Caco-2 (cell line): ENCODE data around the gene MYRF. TPM values are rescaled to one million over a fixed set of nuclear protein-coding genes. Genes with fewer than 3 reads are reported as not detected.

Source experiments
- BruUV-seq: library from RNA; stranded (reverse); fragments of 400-500 nt; replicated peaks from 2 replicates; lab custom pipeline; 2021; lab: Mats Ljungman, UMichigan
- CTCF ChIA-PET: fragments of 300-600 bp; sonication (Branson Sonifier 250); formaldehyde crosslinking; loops from one replicate; lab custom pipeline; 2022; ENCODE audit warnings: antibody characterized with exemption; lab: Charles Lee
- POLR2A ChIA-PET: fragments of 300-600 bp; sonication (Branson Sonifier 250); formaldehyde crosslinking; loops from one replicate; lab custom pipeline; 2022; ENCODE audit warnings: antibody characterized with exemption; lab: Charles Lee
- DNase-seq, 2 experiments: peaks; one replicate each; pipeline versions ENCODE4 v3.0.0 to v3.0.0-alpha.2; 2020 to 2022
- H3K27me3 ChIP-seq: replicated peaks from 2 replicates; pipeline ENCODE4 v1.6.0; 2011; ENCODE audit warnings: low read length; ENCODE audit not compliant: control insufficient read depth, insufficient read depth
- H3K36me3 ChIP-seq: 2 replicates; pipeline ENCODE4 v1.5.1; 2011; ENCODE audit warnings: low read length; ENCODE audit not compliant: control insufficient read depth, insufficient read depth
- H3K4me1 ChIP-seq: fragments of 250-450 bp; sonication (Bioruptor Pico); 2 replicates; pipeline ENCODE4 v1.5.1; 2020; ENCODE audit warnings: mild to moderate bottlenecking
- H3K4me3 ChIP-seq: 2 replicates; pipeline ENCODE4 v1.5.1; 2011; ENCODE audit warnings: low read depth, mild to moderate bottlenecking, control low read depth, low read length
- H3K9me3 ChIP-seq: fragments of 250-450 bp; sonication (Bioruptor Pico); 2 replicates; pipeline ENCODE4 v1.5.1; 2020; ENCODE audit warnings: mild to moderate bottlenecking, moderate library complexity
- H3K27ac Mint-ChIP-seq: one replicate; pipeline ENCODE4 v1.8.0; 2022; ENCODE audit warnings: mixed read lengths; ENCODE audit not compliant: unreplicated experiment
- H3K27me3 Mint-ChIP-seq: one replicate; pipeline ENCODE4 v1.8.0; 2022; ENCODE audit warnings: mixed read lengths; ENCODE audit not compliant: insufficient read depth, unreplicated experiment
- H3K36me3 Mint-ChIP-seq: one replicate; pipeline ENCODE4 v1.8.0; 2022; ENCODE audit warnings: mild to moderate bottlenecking, mixed read lengths; ENCODE audit not compliant: insufficient read depth, unreplicated experiment
- H3K4me1 Mint-ChIP-seq: one replicate; pipeline ENCODE4 v1.8.0; 2022; ENCODE audit warnings: low read depth, mixed read lengths; ENCODE audit not compliant: unreplicated experiment
- H3K4me3 Mint-ChIP-seq: one replicate; pipeline ENCODE4 v1.8.0; 2022; ENCODE audit warnings: mild to moderate bottlenecking, moderate library complexity, mixed read lengths; ENCODE audit not compliant: unreplicated experiment
- H3K9me3 Mint-ChIP-seq: one replicate; pipeline ENCODE4 v1.8.0; 2022; ENCODE audit warnings: mixed read lengths; ENCODE audit not compliant: unreplicated experiment
- intact Hi-C: fragments of 100-400 bp; cut with micrococcal nuclease; formaldehyde crosslinking; loops from one replicate; pipeline ENCODE4 v1.10.0; 2022; ENCODE audit not compliant: unreplicated experiment
- total RNA-seq: library from RNA; stranded (reverse); gene quantifications from 2 replicates; pipeline ENCODE4 v1.2.3, GENCODE V29; 2022
- TF ChIP-seq, protein P1 (sequence below), 2 experiments: fragments of 200-600 bp in 1 of 2; IDR thresholded peaks; 1 replicate in 1 of 2; 2 replicates in 1 of 2; pipeline versions ENCODE4 v1.5.1 to v1.8.0; 2011 to 2022; ENCODE audit warnings: antibody characterized with exemption in 1 of 2, control low read depth in 1 of 2, inconsistent platforms in 1 of 2, low read depth in 1 of 2, low read length in 1 of 2, mild to moderate bottlenecking in 1 of 2, moderate library complexity in 1 of 2; ENCODE audit not compliant: insufficient read depth in 1 of 2, severe bottlenecking in 1 of 2, unreplicated experiment in 1 of 2

MYRF gene
- total RNA-seq, 1 experiment from 2014 or later, result 169 TPM

DNA sequence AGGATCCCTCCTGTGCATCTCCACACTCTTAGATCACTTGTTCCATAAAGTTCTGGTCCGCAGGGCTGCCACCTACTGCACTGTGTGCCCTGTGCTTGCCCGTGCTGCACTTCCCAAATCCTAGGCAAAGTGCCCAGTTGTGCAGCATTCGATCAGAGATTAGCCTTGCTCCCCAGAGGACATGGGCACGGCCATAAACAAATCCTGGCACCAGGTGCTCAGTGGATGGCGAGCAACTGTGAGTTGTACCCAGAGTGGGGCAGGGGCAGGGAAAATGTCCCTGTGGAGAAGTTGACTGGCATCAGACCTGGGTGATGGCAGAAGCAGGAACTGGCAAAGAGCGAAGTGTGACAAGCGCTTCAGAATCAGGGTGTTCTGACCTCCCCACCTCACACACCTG lies 80.3 kb downstream of the MYRF start:
- POLR2A ChIA-PET, result no interaction called here
- H3K27me3 ChIP-seq, result no peaks in the 10 kb centered on the region
- CTCF ChIA-PET, result no interaction called here

DNA sequence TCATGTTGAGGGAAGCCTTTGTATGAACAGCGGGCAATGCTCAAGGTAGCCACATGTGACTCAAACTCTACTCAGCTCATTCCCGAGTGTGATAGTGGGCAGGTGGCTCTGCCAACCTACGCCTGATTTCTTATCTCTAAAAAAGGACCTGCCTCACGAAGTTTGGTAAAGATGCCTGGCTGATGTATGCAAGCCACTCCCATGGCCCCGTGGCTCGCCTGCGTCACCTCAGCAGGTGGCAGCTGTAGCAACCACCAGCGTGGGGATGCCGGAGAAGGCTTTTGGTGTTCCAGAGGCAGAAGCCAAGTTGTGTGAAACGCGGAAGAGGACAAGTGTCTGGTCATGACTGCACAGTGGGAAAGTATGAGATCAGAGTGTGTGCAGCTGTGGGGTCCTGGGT lies 81.0 kb downstream of the MYRF start:
- Histone ChIP-seq H3K36me3 (no peaks in the 10 kb centered on the region), H3K27me3 (no peaks in the 10 kb centered on the region), H3K4me1 (0 out of 2 replicates have a peak, but pooled peaks cover 15% of the 10 kb centered on the region), H3K9me3 (no peaks in the 10 kb centered on the region), H3K4me3 (no peak overlapping the region)
- TF ChIP-seq, protein P1, sequence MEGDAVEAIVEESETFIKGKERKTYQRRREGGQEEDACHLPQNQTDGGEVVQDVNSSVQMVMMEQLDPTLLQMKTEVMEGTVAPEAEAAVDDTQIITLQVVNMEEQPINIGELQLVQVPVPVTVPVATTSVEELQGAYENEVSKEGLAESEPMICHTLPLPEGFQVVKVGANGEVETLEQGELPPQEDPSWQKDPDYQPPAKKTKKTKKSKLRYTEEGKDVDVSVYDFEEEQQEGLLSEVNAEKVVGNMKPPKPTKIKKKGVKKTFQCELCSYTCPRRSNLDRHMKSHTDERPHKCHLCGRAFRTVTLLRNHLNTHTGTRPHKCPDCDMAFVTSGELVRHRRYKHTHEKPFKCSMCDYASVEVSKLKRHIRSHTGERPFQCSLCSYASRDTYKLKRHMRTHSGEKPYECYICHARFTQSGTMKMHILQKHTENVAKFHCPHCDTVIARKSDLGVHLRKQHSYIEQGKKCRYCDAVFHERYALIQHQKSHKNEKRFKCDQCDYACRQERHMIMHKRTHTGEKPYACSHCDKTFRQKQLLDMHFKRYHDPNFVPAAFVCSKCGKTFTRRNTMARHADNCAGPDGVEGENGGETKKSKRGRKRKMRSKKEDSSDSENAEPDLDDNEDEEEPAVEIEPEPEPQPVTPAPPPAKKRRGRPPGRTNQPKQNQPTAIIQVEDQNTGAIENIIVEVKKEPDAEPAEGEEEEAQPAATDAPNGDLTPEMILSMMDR (IDR thresholded peaks at IDR 0.05; ENCODE audit: insufficient read depth in 1 of 2, low read depth in 1 of 2, low read length in 1 of 2, severe bottlenecking in 1 of 2, unreplicated experiment in 1 of 2), result no peak
- Mint-ChIP-seq H3K4me1 (peaks cover 8% of the 10 kb centered on the region), H3K27me3 (no peaks in the 10 kb centered on the region), H3K4me3 (no peak overlapping the region), H3K36me3 (no peaks in the 10 kb centered on the region), H3K27ac (no peak overlapping the region), H3K9me3 (no peaks in the 10 kb centered on the region)
- ChIA-PET CTCF (interaction anchor here (1.2 kb wide), 1 partner anchor 19 kb away, joined by 4 read pairs; no protein-coding TSS in a partner anchor), POLR2A (no interaction called here)
- DNase-seq, result no peak
- intact Hi-C loops, result no loop called here
- BruUV-seq, result no TSS peak

More for the DNA sequence above, 80.3 kb downstream of the MYRF start:
- 0 out of 2 replicates have a peak, but pooled peaks cover 16% of the 10 kb centered on the region for H3K4me1 ChIP-seq
- no peaks in the 10 kb centered on the region for H3K9me3 Mint-ChIP-seq
- TF ChIP-seq, protein P1 (IDR thresholded peaks at IDR 0.05; ENCODE audit: insufficient read depth in 1 of 2, low read depth in 1 of 2, low read length in 1 of 2, severe bottlenecking in 1 of 2, unreplicated experiment in 1 of 2), result no peak
- peaks cover 6% of the 10 kb centered on the region for H3K36me3 Mint-ChIP-seq
- no peaks in the 10 kb centered on the region for H3K36me3 ChIP-seq
- H3K4me3 Mint-ChIP-seq, result no peak overlapping the region
- H3K4me1 Mint-ChIP-seq, result peaks cover 8% of the 10 kb centered on the region
- no peak for DNase-seq
- H3K27me3 Mint-ChIP-seq, result no peaks in the 10 kb centered on the region
- H3K4me3 ChIP-seq, result no peak overlapping the region
- H3K27ac Mint-ChIP-seq, result no peak overlapping the region
- intact Hi-C loops, result no loop called here
- H3K9me3 ChIP-seq, result no peaks in the 10 kb centered on the region
- BruUV-seq, result no TSS peak

DNA sequence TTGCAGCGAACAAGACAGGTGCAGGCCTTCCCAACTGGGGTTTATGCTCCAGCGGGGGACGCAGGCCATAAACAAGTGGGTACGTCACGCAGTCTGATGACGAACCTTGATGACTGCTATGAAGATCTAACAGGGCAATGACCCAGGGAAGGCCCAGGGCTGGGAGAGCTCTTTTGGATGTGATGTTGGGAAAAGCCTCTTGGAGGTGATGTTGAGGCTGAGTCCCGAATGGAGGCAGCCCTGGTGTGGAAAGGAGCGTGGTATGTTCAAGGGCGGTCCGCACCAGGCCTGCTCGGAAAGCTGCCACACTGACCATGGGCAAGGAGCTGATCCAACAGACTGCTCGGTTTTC lies 81.5 kb downstream of the MYRF start:
- TF ChIP-seq, protein P1 (IDR thresholded peaks at IDR 0.05; ENCODE audit: insufficient read depth in 1 of 2, low read depth in 1 of 2, low read length in 1 of 2, severe bottlenecking in 1 of 2, unreplicated experiment in 1 of 2), result no peak

More for the DNA sequence above, 81.5 kb downstream of the MYRF start:
- Histone ChIP-seq H3K4me3 (no peak overlapping the region), H3K27me3 (no peaks in the 10 kb centered on the region), H3K9me3 (no peaks in the 10 kb centered on the region), H3K36me3 (no peaks in the 10 kb centered on the region), H3K4me1 (0 out of 2 replicates have a peak, but pooled peaks cover 14% of the 10 kb centered on the region)
- peaks cover under 1% of the 10 kb centered on the region for H3K36me3 Mint-ChIP-seq
- no peak overlapping the region for H3K4me3 Mint-ChIP-seq
- H3K27me3 Mint-ChIP-seq, result no peaks in the 10 kb centered on the region
- H3K27ac Mint-ChIP-seq, result no peak overlapping the region
- intact Hi-C loops, result no loop called here
- DNase-seq, result no peak
- CTCF ChIA-PET, result interaction anchor here (1.2 kb wide), 1 partner anchor 19 kb away, joined by 4 read pairs; no protein-coding TSS in a partner anchor
- H3K4me1 Mint-ChIP-seq, result peaks cover 8% of the 10 kb centered on the region
- POLR2A ChIA-PET, result no interaction called here
- BruUV-seq, result no TSS peak
- no peaks in the 10 kb centered on the region for H3K9me3 Mint-ChIP-seq
